Upper lobe of left lung (tissue), 6 donors: ENCODE data around the gene GMPPB. TPM values are rescaled to one million over a fixed set of nuclear protein-coding genes. Genes with fewer than 3 reads are reported as not detected.
A peak's percentile ranks its signal among the peaks of the same experiment; 100 is the strongest.

Experiments used
- ATAC-seq, 2 donors: fragments of 200-7000 bp; cut with Tn5 transposase; one replicate each; pipeline ENCODE4 v1.9.1; 2022; ENCODE audit warnings: mild to moderate bottlenecking in 2 of 2, moderate library complexity in 2 of 2; ENCODE audit not compliant: low FRiP score in 2 of 2
- DNase-seq, 2 donors: peaks; one replicate each; pipeline ENCODE4 v3.0.0-alpha.2; 2019 to 2020
- H3K27ac ChIP-seq, 4 donors: fragments of 200-600 bp; sonication (generic); one replicate each; pipeline ENCODE4 v1.5.1; 2016 to 2019
- H3K27me3 ChIP-seq, 4 donors: fragments of 200-600 bp; sonication (generic); one replicate each; pipeline ENCODE4 v1.5.1; 2017 to 2019
- H3K36me3 ChIP-seq, 4 donors: fragments of 200-600 bp; sonication (generic); one replicate each; pipeline ENCODE4 v1.5.1; 2016 to 2019
- H3K4me1 ChIP-seq, 4 donors: fragments of 200-600 bp; sonication (generic); one replicate each; pipeline ENCODE4 v1.5.1; 2018 to 2019
- H3K4me3 ChIP-seq, 4 donors: fragments of 200-600 bp; sonication (generic); one replicate each; pipeline ENCODE4 v1.5.1; 2017 to 2019; ENCODE audit warnings: mild to moderate bottlenecking in 2 of 4, moderate library complexity in 1 of 4
- H3K9me3 ChIP-seq, 4 donors: fragments of 200-600 bp; sonication (generic); one replicate each; pipeline ENCODE4 v1.5.1; 2018 to 2019
- EP300 ChIP-seq, 4 donors: sonication (generic); formaldehyde crosslinking; IDR thresholded peaks; one replicate each; pipeline ENCODE4 v1.5.1; 2017; ENCODE audit warnings: antibody characterized with exemption in 4 of 4, control low read depth in 2 of 4
- POLR2A ChIP-seq, 4 donors: fragments of 450-650 bp; IDR thresholded peaks; one replicate each; pipeline ENCODE4 v1.5.1; 2016 to 2017; ENCODE audit warnings: antibody characterized with exemption in 4 of 4, mild to moderate bottlenecking in 2 of 4
- POLR2AphosphoS5 ChIP-seq, 2 donors: sonication (generic); formaldehyde crosslinking; IDR thresholded peaks; one replicate each; pipeline ENCODE4 v1.5.1; 2017; ENCODE audit warnings: antibody characterized with exemption in 2 of 2
- WGBS, 2 donors: methylation state at CpG; one replicate each; pipeline ENCODE4 v1.1.5; 2017 to 2018; 5-methylcytosine and 5-hydroxymethylcytosine counted together
- total RNA-seq, 6 donors: library from RNA; depleted of rRNA in 4 of 6; stranded (reverse); fragments of >200 nt in 4 of 6; gene quantifications; one replicate each; pipeline versions ENCODE4 v1.1.0 to v1.2.1, GENCODE V29; 2016 to 2021
- TF ChIP-seq, protein P1 (sequence below), 6 experiments: fragments of 450-650 bp in 4 of 6; fragments of 200-600 bp in 2 of 6; sonication (generic) in 2 of 6; IDR thresholded peaks; one replicate each; pipeline ENCODE4 v1.5.1; 2016 to 2019; ENCODE audit warnings: antibody characterized with exemption in 6 of 6
- donor health status: DM: no; HTN: no; CAD: no; lungs with moderate emphysema.
- donor health status: DM: no; HTN: yes; CAD: no; lungs with severe emphysema.

GMPPB gene
- total RNA-seq, 6 donors from 2014 or later = 17.8 to 45.8 (median 41.3) TPM

DNA sequence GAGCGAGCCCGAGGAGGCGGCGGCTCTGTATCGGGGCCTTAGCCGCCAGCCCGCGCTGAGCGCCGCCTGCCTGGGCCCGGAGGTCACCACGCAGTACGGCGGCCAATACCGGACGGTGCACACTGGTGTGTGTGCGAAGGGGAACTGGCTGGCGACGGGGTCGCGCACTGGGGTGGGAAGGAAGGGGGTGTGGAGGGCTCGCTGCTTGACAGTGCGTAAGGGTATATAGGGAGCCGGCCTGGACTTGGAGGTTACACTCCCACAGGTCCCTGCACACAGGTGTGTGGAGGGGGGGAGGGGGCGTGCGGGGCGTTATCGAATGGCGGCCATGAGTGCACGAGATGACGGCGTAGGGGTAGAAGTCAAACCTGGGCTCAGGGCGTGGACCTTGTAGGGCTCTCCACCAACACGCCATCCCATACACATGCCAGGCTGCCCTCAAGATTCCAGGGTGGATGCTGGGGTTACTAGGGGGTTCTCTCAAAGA lies 49.2 kb downstream of the GMPPB start:
- Histone ChIP-seq H3K27me3 (no peaks in the 10 kb centered on the region), H3K36me3 (peaks cover 12 to 40% (median 32%) of the 10 kb centered on the region in 4 donors), H3K4me1 (peaks cover 14 to 26% (median 16%) of the 10 kb centered on the region in 4 donors), H3K27ac (peak overlapping the region; percentile 90 to 96 (median 94)), H3K4me3 (peak overlapping the region; percentile 75 to 99 (median 84)), H3K9me3 (no peaks in the 10 kb centered on the region)
- WGBS, 2 donors = 5 to 11% methylated on average over 22 to 31 of the region's 34 CpGs
- DNase-seq (no peak), ATAC-seq (peak; percentile 1 to 51)
- TF ChIP-seq, protein P1, sequence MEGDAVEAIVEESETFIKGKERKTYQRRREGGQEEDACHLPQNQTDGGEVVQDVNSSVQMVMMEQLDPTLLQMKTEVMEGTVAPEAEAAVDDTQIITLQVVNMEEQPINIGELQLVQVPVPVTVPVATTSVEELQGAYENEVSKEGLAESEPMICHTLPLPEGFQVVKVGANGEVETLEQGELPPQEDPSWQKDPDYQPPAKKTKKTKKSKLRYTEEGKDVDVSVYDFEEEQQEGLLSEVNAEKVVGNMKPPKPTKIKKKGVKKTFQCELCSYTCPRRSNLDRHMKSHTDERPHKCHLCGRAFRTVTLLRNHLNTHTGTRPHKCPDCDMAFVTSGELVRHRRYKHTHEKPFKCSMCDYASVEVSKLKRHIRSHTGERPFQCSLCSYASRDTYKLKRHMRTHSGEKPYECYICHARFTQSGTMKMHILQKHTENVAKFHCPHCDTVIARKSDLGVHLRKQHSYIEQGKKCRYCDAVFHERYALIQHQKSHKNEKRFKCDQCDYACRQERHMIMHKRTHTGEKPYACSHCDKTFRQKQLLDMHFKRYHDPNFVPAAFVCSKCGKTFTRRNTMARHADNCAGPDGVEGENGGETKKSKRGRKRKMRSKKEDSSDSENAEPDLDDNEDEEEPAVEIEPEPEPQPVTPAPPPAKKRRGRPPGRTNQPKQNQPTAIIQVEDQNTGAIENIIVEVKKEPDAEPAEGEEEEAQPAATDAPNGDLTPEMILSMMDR (IDR thresholded peaks at IDR 0.05) = peak in 2 of 6 experiments; percentile 6 to 48
- TF ChIP-seq POLR2A (IDR thresholded peaks at IDR 0.05) (peak in 1 of 4 donors; percentile 6), POLR2AphosphoS5 (IDR thresholded peaks at IDR 0.05) (no peak), EP300 (IDR thresholded peaks at IDR 0.05) (no peak)

- H3K4me3 ChIP-seq = peak within 1 kb of the TSS; percentile 75 to 99 (median 84)
- no peaks in the 10 kb centered on the region for H3K27me3 ChIP-seq
- peaks cover 14 to 26% (median 16%) of the 10 kb centered on the region in 4 donors for H3K4me1 ChIP-seq
- TF ChIP-seq, protein P1 (IDR thresholded peaks at IDR 0.05) = peak in 2 of 6 experiments; percentile 19 to 29
- TF ChIP-seq EP300 (IDR thresholded peaks at IDR 0.05) (peak in 1 of 4 donors; percentile 24), POLR2A (IDR thresholded peaks at IDR 0.05) (peak in 3 of 4 donors; percentile 57 to 92 (median 71)), POLR2AphosphoS5 (IDR thresholded peaks at IDR 0.05) (peak; percentile 79)
- peak; percentile 97 to 99 for DNase-seq
- H3K36me3 ChIP-seq = peaks cover 8 to 34% (median 26%) of the 10 kb centered on the region in 4 donors
- H3K27ac ChIP-seq = peak within 1 kb of the TSS; percentile 90 to 96 (median 94)
- H3K9me3 ChIP-seq = no peaks in the 10 kb centered on the region
- peak; percentile 96 to 97 for ATAC-seq
- WGBS, 2 donors = 1 to 3% methylated on average over 13 to 57 of the region's 71 CpGs
Measured at GRCh38 chr3:49673715-49674496, 49.8 kb downstream of the GMPPB start, which contains the start of gene APEH. Gene APEH, plus strand, starts transcription at chr3:49674351. Its CDS starts 51 bp downstream, at chr3:49674402.

- no peak for DNase-seq
- peaks cover 4 to 27% (median 19%) of the 10 kb centered on the region in 4 donors for H3K36me3 ChIP-seq
- peaks cover 14 to 30% (median 16%) of the 10 kb centered on the region in 4 donors for H3K4me1 ChIP-seq
Measured at GRCh38 chr3:49673121-49673714, 50.5 kb downstream of the GMPPB start.

More at GRCh38 chr3:49673121-49673714, 50.5 kb downstream of the GMPPB start:
- 22 to 78% methylated on average over 2 to 17 of the region's 17 CpGs for WGBS, 2 donors
- no peak for ATAC-seq
- Histone ChIP-seq H3K4me3 (peak overlapping the region; percentile 38 to 99 (median 76)), H3K27ac (peak overlapping the region; percentile 90 to 96 (median 94)), H3K9me3 (no peaks in the 10 kb centered on the region), H3K27me3 (no peaks in the 10 kb centered on the region)
- no peak for TF ChIP-seq POLR2AphosphoS5 (IDR thresholded peaks at IDR 0.05)
- no peak for TF ChIP-seq EP300 (IDR thresholded peaks at IDR 0.05)
- no peak for TF ChIP-seq POLR2A (IDR thresholded peaks at IDR 0.05)
- TF ChIP-seq, protein P1 (IDR thresholded peaks at IDR 0.05) = no peak
